ENCODE results near the gene LAIR1. TPM values are rescaled to one million over a fixed set of nuclear protein-coding genes. Genes with fewer than 3 reads are reported as not detected.
"Not testable (repeated sequence)": the region's sequence is repeated elsewhere in the genome, so short reads cannot be mapped to it uniquely, and the experiment has no call there.

Gene LAIR1
- total RNA-seq, 3 donors from 2014 or later: 4.7 to 6.1 (median 5.5) TPM

- peaks cover 72% of the 10 kb centered on the region for H3K4me1 Mint-ChIP-seq (ENCODE audit: low read depth)
- no peaks in the 10 kb centered on the region for H3K36me3 Mint-ChIP-seq (ENCODE audit: insufficient read depth)
- ATAC-seq: no peak
- DNase-seq: no peak
- no peaks in the 10 kb centered on the region for H3K27me3 Mint-ChIP-seq (ENCODE audit: low read depth)
- no peaks in the 10 kb centered on the region for H3K9me3 Mint-ChIP-seq
- H3K4me3 Mint-ChIP-seq: peak overlapping the region; percentile 71
Measured at GRCh38 chr19:54369082-54369687, 4.5 kb upstream of the LAIR1 start.

GRCh38 chr19:54366811-54367210 lies 2.1 kb upstream of the LAIR1 start:
- Mint-ChIP-seq H3K9me3 (no peaks in the 10 kb centered on the region), H3K4me1 (ENCODE audit: low read depth) (peaks cover 77% of the 10 kb centered on the region), H3K27me3 (ENCODE audit: low read depth) (no peaks in the 10 kb centered on the region), H3K4me3 (no peak overlapping the region), H3K36me3 (ENCODE audit: insufficient read depth) (no peaks in the 10 kb centered on the region)
- DNase-seq (no peak), ATAC-seq (no peak)

- not testable (repeated sequence) for H3K36me3 Mint-ChIP-seq (ENCODE audit: insufficient read depth); H3K27me3 Mint-ChIP-seq (ENCODE audit: low read depth); DNase-seq; H3K9me3 Mint-ChIP-seq; ATAC-seq
- peaks cover 80% of the 10 kb centered on the region for H3K4me1 Mint-ChIP-seq (ENCODE audit: low read depth)
- H3K4me3 Mint-ChIP-seq: peak overlapping the region; percentile 13
Measured at GRCh38 chr19:54365798-54366197, 1.1 kb upstream of the LAIR1 start.

GRCh38 chr19:54361680-54362422 lies 2.9 kb downstream of the LAIR1 start:
- not testable (repeated sequence) for H3K36me3 Mint-ChIP-seq (ENCODE audit: insufficient read depth); DNase-seq; H3K27me3 Mint-ChIP-seq (ENCODE audit: low read depth); H3K9me3 Mint-ChIP-seq
- Mint-ChIP-seq H3K4me1 (ENCODE audit: low read depth) (peaks cover 64% of the 10 kb centered on the region), H3K4me3 (peak overlapping the region; percentile 68)
- peak; percentile 55 to 66 for ATAC-seq

- H3K36me3 Mint-ChIP-seq (ENCODE audit: insufficient read depth); H3K9me3 Mint-ChIP-seq; H3K4me3 Mint-ChIP-seq; H3K27me3 Mint-ChIP-seq (ENCODE audit: low read depth): not testable (repeated sequence)
- peaks cover 43% of the 10 kb centered on the region for H3K4me1 Mint-ChIP-seq (ENCODE audit: low read depth)
- ATAC-seq (peak; percentile 83 to 86), DNase-seq (peak; percentile 61)
Measured at GRCh38 chr19:54359149-54359820, 5.4 kb downstream of the LAIR1 start.

GRCh38 chr19:54357381-54357780 lies 7.3 kb downstream of the LAIR1 start:
- Mint-ChIP-seq H3K4me3 (no peak overlapping the region), H3K36me3 (ENCODE audit: insufficient read depth) (peaks cover 8% of the 10 kb centered on the region), H3K27me3 (ENCODE audit: low read depth) (no peaks in the 10 kb centered on the region), H3K4me1 (ENCODE audit: low read depth) (peaks cover 28% of the 10 kb centered on the region), H3K9me3 (no peaks in the 10 kb centered on the region)
- ATAC-seq (no peak), DNase-seq (no peak)

GRCh38 chr19:54356444-54357056 lies 8.2 kb downstream of the LAIR1 start:
- H3K4me3 Mint-ChIP-seq: no peak overlapping the region
- peaks cover 21% of the 10 kb centered on the region for H3K4me1 Mint-ChIP-seq (ENCODE audit: low read depth)
- no peaks in the 10 kb centered on the region for H3K27me3 Mint-ChIP-seq (ENCODE audit: low read depth)
- peaks cover 8% of the 10 kb centered on the region for H3K36me3 Mint-ChIP-seq (ENCODE audit: insufficient read depth)
- no peak for ATAC-seq
- no peaks in the 10 kb centered on the region for H3K9me3 Mint-ChIP-seq
- no peak for DNase-seq

GRCh38 chr19:54355675-54356074 lies 9.1 kb downstream of the LAIR1 start:
- H3K27me3 Mint-ChIP-seq (ENCODE audit: low read depth): no peaks in the 10 kb centered on the region
- peaks cover 8% of the 10 kb centered on the region for H3K36me3 Mint-ChIP-seq (ENCODE audit: insufficient read depth)
- no peak for ATAC-seq
- H3K4me3 Mint-ChIP-seq: no peak overlapping the region
- H3K9me3 Mint-ChIP-seq: no peaks in the 10 kb centered on the region
- H3K4me1 Mint-ChIP-seq (ENCODE audit: low read depth): peaks cover 12% of the 10 kb centered on the region
- DNase-seq: no peak

GRCh38 chr19:54354761-54355160 lies 10.0 kb downstream of the LAIR1 start:
- peaks cover 7% of the 10 kb centered on the region for H3K4me1 Mint-ChIP-seq (ENCODE audit: low read depth)

GRCh38 chr19:54352546-54352945 lies 12.2 kb downstream of the LAIR1 start:
- peaks cover 3% of the 10 kb centered on the region for H3K27me3 Mint-ChIP-seq (ENCODE audit: low read depth)
- peaks cover 5% of the 10 kb centered on the region for H3K4me1 Mint-ChIP-seq (ENCODE audit: low read depth)
- H3K36me3 Mint-ChIP-seq (ENCODE audit: insufficient read depth): peaks cover 8% of the 10 kb centered on the region
- no peak for ATAC-seq
- DNase-seq: no peak
- no peaks in the 10 kb centered on the region for H3K9me3 Mint-ChIP-seq
- H3K4me3 Mint-ChIP-seq: no peak overlapping the region

More at GRCh38 chr19:54354761-54355160, 10.0 kb downstream of the LAIR1 start:
- no peak overlapping the region for H3K4me3 Mint-ChIP-seq
- ATAC-seq: no peak
- peaks cover 8% of the 10 kb centered on the region for H3K36me3 Mint-ChIP-seq (ENCODE audit: insufficient read depth)
- no peak for DNase-seq
- H3K9me3 Mint-ChIP-seq: no peaks in the 10 kb centered on the region
- H3K27me3 Mint-ChIP-seq (ENCODE audit: low read depth): no peaks in the 10 kb centered on the region

GRCh38 chr19:54352041-54352440 lies 12.7 kb downstream of the LAIR1 start:
- Mint-ChIP-seq H3K36me3 (ENCODE audit: insufficient read depth) (peaks cover 8% of the 10 kb centered on the region), H3K4me3 (no peak overlapping the region), H3K4me1 (ENCODE audit: low read depth) (peaks cover 8% of the 10 kb centered on the region), H3K27me3 (ENCODE audit: low read depth) (peaks cover 3% of the 10 kb centered on the region), H3K9me3 (no peaks in the 10 kb centered on the region)
- ATAC-seq (no peak), DNase-seq (no peak)

GRCh38 chr19:54351474-54351873 lies 13.3 kb downstream of the LAIR1 start:
- DNase-seq: no peak
- no peak overlapping the region for H3K4me3 Mint-ChIP-seq
- no peaks in the 10 kb centered on the region for H3K9me3 Mint-ChIP-seq
- peaks cover 11% of the 10 kb centered on the region for H3K4me1 Mint-ChIP-seq (ENCODE audit: low read depth)
- ATAC-seq: no peak
- H3K36me3 Mint-ChIP-seq (ENCODE audit: insufficient read depth): peaks cover 4% of the 10 kb centered on the region
- peaks cover 7% of the 10 kb centered on the region for H3K27me3 Mint-ChIP-seq (ENCODE audit: low read depth)

- Mint-ChIP-seq H3K9me3 (no peaks in the 10 kb centered on the region), H3K27me3 (ENCODE audit: low read depth) (peaks cover 7% of the 10 kb centered on the region), H3K4me1 (ENCODE audit: low read depth) (peaks cover 7% of the 10 kb centered on the region), H3K36me3 (ENCODE audit: insufficient read depth) (no peaks in the 10 kb centered on the region), H3K4me3 (no peak overlapping the region)
- no peak for DNase-seq
- ATAC-seq: no peak
Measured at GRCh38 chr19:54345938-54346386, 18.8 kb downstream of the LAIR1 start.

GRCh38 chr19:54343868-54344267 lies 20.9 kb downstream of the LAIR1 start:
- peaks cover 10% of the 10 kb centered on the region for H3K4me1 Mint-ChIP-seq (ENCODE audit: low read depth)
- no peak for ATAC-seq
- H3K9me3 Mint-ChIP-seq: no peaks in the 10 kb centered on the region
- H3K36me3 Mint-ChIP-seq (ENCODE audit: insufficient read depth): no peaks in the 10 kb centered on the region
- DNase-seq: no peak
- no peak overlapping the region for H3K4me3 Mint-ChIP-seq
- peaks cover 5% of the 10 kb centered on the region for H3K27me3 Mint-ChIP-seq (ENCODE audit: low read depth)

Measured in activated T-cell treated with anti-CD3 and anti-CD28 coated beads, Interleukin-2, amount 50 U/mL, for 4 hours (primary cell).